Measurements from ENCODE around the gene STAP1.

The STAP1 gene

GRCh38 chr4:67556436-67556835 is 2.1 kb upstream of the STAP1 start:
- no peak for DNase-seq (ENCODE audit: low read depth in 2 of 2)

GRCh38 chr4:67565284-67565683 is 6.8 kb downstream of the STAP1 start:
- DNase-seq (ENCODE audit: low read depth in 2 of 2), result no peak

- no peak for DNase-seq (ENCODE audit: low read depth in 2 of 2)
Observed at GRCh38 chr4:67566335-67566734, 7.8 kb downstream of the STAP1 start.

- DNase-seq (ENCODE audit: low read depth in 2 of 2), result no peak
Observed at GRCh38 chr4:67568820-67569219, 10.3 kb downstream of the STAP1 start.

GRCh38 chr4:67570537-67570936 is 12.0 kb downstream of the STAP1 start:
- no peak for DNase-seq (ENCODE audit: low read depth in 2 of 2)

GRCh38 chr4:67571975-67572374 is 13.4 kb downstream of the STAP1 start:
- DNase-seq (ENCODE audit: low read depth in 2 of 2), result no peak

GRCh38 chr4:67573193-67573592 is 14.7 kb downstream of the STAP1 start:
- DNase-seq (ENCODE audit: low read depth in 2 of 2), result no peak

- no peak for DNase-seq (ENCODE audit: low read depth in 2 of 2)
Observed at GRCh38 chr4:67575232-67576058, 16.9 kb downstream of the STAP1 start.

- DNase-seq (ENCODE audit: low read depth in 2 of 2), result no peak
Observed at GRCh38 chr4:67576059-67576466, 17.5 kb downstream of the STAP1 start.

- DNase-seq (ENCODE audit: low read depth in 2 of 2), result no peak
Observed at GRCh38 chr4:67576538-67576937, 18.0 kb downstream of the STAP1 start.

GRCh38 chr4:67580577-67580976 is 22.1 kb downstream of the STAP1 start:
- no peak for DNase-seq (ENCODE audit: low read depth in 2 of 2)

- no peak for DNase-seq (ENCODE audit: low read depth in 2 of 2)
Observed at GRCh38 chr4:67581208-67581857, 22.8 kb downstream of the STAP1 start.

GRCh38 chr4:67581913-67582312 is 23.4 kb downstream of the STAP1 start:
- DNase-seq (ENCODE audit: low read depth in 2 of 2), result no peak

GRCh38 chr4:67584496-67584895 is 26.0 kb downstream of the STAP1 start:
- no peak for DNase-seq (ENCODE audit: low read depth in 2 of 2)

GRCh38 chr4:67587156-67587555 is 28.6 kb downstream of the STAP1 start:
- no peak for DNase-seq (ENCODE audit: low read depth in 2 of 2)

- DNase-seq (ENCODE audit: low read depth in 2 of 2), result no peak
Observed at GRCh38 chr4:67593741-67594175, 35.2 kb downstream of the STAP1 start.

GRCh38 chr4:67603310-67604028 is 44.9 kb downstream of the STAP1 start:
- DNase-seq (ENCODE audit: low read depth in 2 of 2), result no peak

- DNase-seq (ENCODE audit: low read depth in 2 of 2), result no peak
Observed at GRCh38 chr4:67604029-67604381, 45.5 kb downstream of the STAP1 start.

GRCh38 chr4:67604749-67605148 is 46.2 kb downstream of the STAP1 start:
- DNase-seq (ENCODE audit: low read depth in 2 of 2), result no peak

- DNase-seq (ENCODE audit: low read depth in 2 of 2), result no peak
Observed at GRCh38 chr4:67608027-67608426, 49.5 kb downstream of the STAP1 start.

- DNase-seq (ENCODE audit: low read depth in 2 of 2), result no peak
Observed at GRCh38 chr4:67614186-67614585, 55.7 kb downstream of the STAP1 start.

GRCh38 chr4:67615119-67615518 is 56.6 kb downstream of the STAP1 start:
- DNase-seq (ENCODE audit: low read depth in 2 of 2), result no peak

GRCh38 chr4:67616478-67616877 is 58.0 kb downstream of the STAP1 start:
- DNase-seq (ENCODE audit: low read depth in 2 of 2), result no peak
